GM19467 (cell line): ENCODE measurements around the gene SSBP3.

Experiments used
- ATAC-seq: cut with Tn5 transposase; IDR thresholded peaks from one replicate; pipeline ENCODE4 v1.9.1; 2021; ENCODE audit warnings: mild to moderate bottlenecking, moderate library complexity; ENCODE audit not compliant: unreplicated experiment

The SSBP3 gene

GRCh38 chr1:54312796-54313316, 93.3 kb downstream of the SSBP3 start:
- no peak for ATAC-seq

GRCh38 chr1:54311506-54311905, 94.7 kb downstream of the SSBP3 start:
- ATAC-seq = no peak

GRCh38 chr1:54310439-54311328, 95.5 kb downstream of the SSBP3 start:
- no peak for ATAC-seq

GRCh38 chr1:54309631-54310366, 96.4 kb downstream of the SSBP3 start:
- no peak for ATAC-seq

GRCh38 chr1:54307305-54307704, 98.9 kb downstream of the SSBP3 start:
- no peak for ATAC-seq

GRCh38 chr1:54305906-54306514, 100.2 kb downstream of the SSBP3 start:
- no peak for ATAC-seq

GRCh38 chr1:54304518-54304917, 101.7 kb downstream of the SSBP3 start:
- ATAC-seq = no peak

GRCh38 chr1:54302951-54303843, 103.0 kb downstream of the SSBP3 start:
- ATAC-seq = no peak

GRCh38 chr1:54302549-54302948, 103.6 kb downstream of the SSBP3 start:
- ATAC-seq = no peak

GRCh38 chr1:54301497-54301896, 104.7 kb downstream of the SSBP3 start:
- no peak for ATAC-seq

- ATAC-seq = no peak
Observed at GRCh38 chr1:54300401-54300800, 105.8 kb downstream of the SSBP3 start.

- no peak for ATAC-seq
Observed at GRCh38 chr1:54299037-54299436, 107.2 kb downstream of the SSBP3 start.

- no peak for ATAC-seq
Observed at GRCh38 chr1:54298284-54299033, 107.7 kb downstream of the SSBP3 start.

- no peak for ATAC-seq
Observed at GRCh38 chr1:54297596-54298283, 108.5 kb downstream of the SSBP3 start.

GRCh38 chr1:54296666-54297065, 109.5 kb downstream of the SSBP3 start:
- no peak for ATAC-seq

- no peak for ATAC-seq
Observed at GRCh38 chr1:54294887-54295286, 111.3 kb downstream of the SSBP3 start.

GRCh38 chr1:54292002-54292911, 113.9 kb downstream of the SSBP3 start:
- ATAC-seq = no peak
